Lower lobe of right lung (tissue), 2 donors: ENCODE data around the gene WDHD1. TPM values are rescaled to one million over a fixed set of nuclear protein-coding genes. Genes with fewer than 3 reads are reported as not detected.

ENCODE experiments used
- ATAC-seq, 2 donors: fragments of 200-7000 bp; cut with Tn5 transposase; one replicate each; pipeline ENCODE4 v1.9.1; 2020 to 2022; ENCODE audit warnings: mild to moderate bottlenecking in 2 of 2, moderate library complexity in 2 of 2
- DNase-seq: peaks from one replicate; pipeline ENCODE4 v3.0.0-alpha.2; 2020
- H3K27ac ChIP-seq: fragments of 200-600 bp; one replicate; pipeline ENCODE4 v1.8.0; 2022
- H3K27me3 ChIP-seq: fragments of 200-600 bp; one replicate; pipeline ENCODE4 v1.8.0; 2022; ENCODE audit warnings: low read depth
- H3K36me3 ChIP-seq: fragments of 200-600 bp; one replicate; pipeline ENCODE4 v1.8.0; 2022; ENCODE audit warnings: mild to moderate bottlenecking
- H3K4me1 ChIP-seq: fragments of 200-600 bp; one replicate; pipeline ENCODE4 v1.8.0; 2022
- H3K4me3 ChIP-seq: fragments of 200-600 bp; one replicate; pipeline ENCODE4 v1.8.0; 2022; ENCODE audit warnings: mild to moderate bottlenecking
- H3K9me3 ChIP-seq: fragments of 200-600 bp; one replicate; pipeline ENCODE4 v1.8.0; 2022
- CTCF ChIP-seq: fragments of 200-600 bp; IDR thresholded peaks from one replicate; pipeline ENCODE4 v1.8.0; 2022; ENCODE audit warnings: antibody characterized with exemption, mild to moderate bottlenecking
- intact Hi-C: fragments of 100-400 bp; cut with DNase I; formaldehyde crosslinking; loops from one replicate; pipeline ENCODE4 v1.11.0; 2022
- long read RNA-seq: library from polyadenylated mRNA; unstranded; transcript quantifications from one replicate; pipeline ENCODE4 v2.0.0, GENCODE V29; 2021
- total RNA-seq: library from RNA; stranded (reverse); fragmentation: NEBNext Ultra II Directional; extraction: Animal tissue kit (Norgen Biotek cat#: 25700); gene quantifications from one replicate; pipeline ENCODE4 v1.2.1, GENCODE V29; 2021
- donor health status: DM: no; HTN: yes; CAD: no; lungs with severe emphysema.

The WDHD1 gene
- 3.5 TPM for total RNA-seq
- long read RNA-seq, full-length matches to known transcripts = 2 of 3 reads
- long read RNA-seq, partial matches to known transcripts = 0 of 3 reads
- long read RNA-seq, other reads (novel, unspliced or antisense) = 1 of 3 reads

GRCh38 chr14:55026793-55027561 is at the start of gene WDHD1, which contains the start of gene SOCS4:
WDHD1 (minus strand) TSS chr14:55027099; CDS start chr14:55026787, 312 bp downstream.
SOCS4 (plus strand) TSS chr14:55027236; CDS start chr14:55043042, 15,806 bp downstream.
- Histone ChIP-seq H3K36me3 (peaks cover 3% of the 10 kb centered on the region), H3K4me1 (peaks cover 49% of the 10 kb centered on the region), H3K4me3 (peak within 1 kb of the TSS; percentile 87), H3K9me3 (no peaks in the 10 kb centered on the region), H3K27me3 (no peaks in the 10 kb centered on the region), H3K27ac (peak within 1 kb of the TSS; percentile 91)
- DNase-seq = peak; percentile 97
- peak; percentile 30 for TF ChIP-seq CTCF
- peak; percentile 99 to 100 for ATAC-seq
- intact Hi-C loops = no loop called here

GRCh38 chr14:55075628-55076175 is 48.8 kb upstream of the WDHD1 start:
- Histone ChIP-seq H3K4me3 (no peak overlapping the region), H3K36me3 (no peaks in the 10 kb centered on the region), H3K9me3 (no peaks in the 10 kb centered on the region), H3K27me3 (no peaks in the 10 kb centered on the region), H3K27ac (no peak overlapping the region), H3K4me1 (peaks cover 21% of the 10 kb centered on the region)
- ATAC-seq = no peak
- intact Hi-C loops = no loop called here
- TF ChIP-seq CTCF = no peak
- no peak for DNase-seq

- no peak for DNase-seq
Observed at GRCh38 chr14:55074662-55075061, 47.8 kb upstream of the WDHD1 start.

GRCh38 chr14:55073856-55074255 is 47.0 kb upstream of the WDHD1 start:
- ATAC-seq (no peak), DNase-seq (no peak)
- TF ChIP-seq CTCF = no peak

More at GRCh38 chr14:55074662-55075061, 47.8 kb upstream of the WDHD1 start:
- intact Hi-C loops = no loop called here
- Histone ChIP-seq H3K4me3 (no peak overlapping the region), H3K27ac (no peak overlapping the region), H3K9me3 (no peaks in the 10 kb centered on the region), H3K4me1 (peaks cover 21% of the 10 kb centered on the region), H3K36me3 (no peaks in the 10 kb centered on the region), H3K27me3 (no peaks in the 10 kb centered on the region)
- ATAC-seq = no peak
- TF ChIP-seq CTCF = no peak

GRCh38 chr14:55071870-55072640 is 45.2 kb upstream of the WDHD1 start:
- Histone ChIP-seq H3K4me1 (peaks cover 21% of the 10 kb centered on the region), H3K9me3 (no peaks in the 10 kb centered on the region), H3K27ac (peak overlapping the region; percentile 68), H3K27me3 (no peaks in the 10 kb centered on the region), H3K36me3 (peaks cover 9% of the 10 kb centered on the region), H3K4me3 (no peak overlapping the region)
- intact Hi-C loops = no loop called here
- ATAC-seq (peak; percentile 73 to 86), DNase-seq (no peak)
- no peak for TF ChIP-seq CTCF

More at GRCh38 chr14:55073856-55074255, 47.0 kb upstream of the WDHD1 start:
- no peaks in the 10 kb centered on the region for H3K36me3 ChIP-seq
- H3K27me3 ChIP-seq = no peaks in the 10 kb centered on the region
- H3K27ac ChIP-seq = no peak overlapping the region
- no peaks in the 10 kb centered on the region for H3K9me3 ChIP-seq
- no peak overlapping the region for H3K4me3 ChIP-seq
- peaks cover 21% of the 10 kb centered on the region for H3K4me1 ChIP-seq
- intact Hi-C loops = no loop called here
